Measurements from ENCODE around the gene SPATS2.

Gene SPATS2

DNA sequence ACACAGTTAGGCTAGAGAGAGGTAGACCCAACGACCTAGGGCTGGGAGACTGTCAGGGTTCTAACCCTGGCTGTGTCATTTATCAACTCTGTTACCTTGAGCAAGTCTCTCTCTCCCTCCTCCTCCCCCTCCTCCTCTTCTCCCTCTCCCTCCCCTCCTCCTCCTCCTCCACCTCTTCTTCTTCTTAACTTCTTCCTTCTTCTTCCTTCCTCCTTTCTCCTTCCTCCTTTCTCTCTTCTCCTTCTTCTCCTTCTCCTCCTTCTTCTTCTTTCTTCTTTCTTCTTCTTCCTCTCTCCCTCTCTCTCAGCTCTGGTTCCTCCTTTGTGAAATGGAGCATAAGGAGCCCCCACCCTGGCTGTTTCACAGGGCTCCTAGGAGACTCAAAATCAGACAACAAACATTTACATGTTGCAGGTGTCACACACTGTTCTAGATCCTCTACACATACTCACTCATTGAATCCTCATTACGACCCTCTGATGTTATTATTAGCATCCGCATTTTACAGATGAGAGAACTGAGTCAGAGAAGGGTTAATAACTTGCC is 169.3 kb downstream of the SPATS2 start:
- Mint-ChIP-seq H3K27me3 (peaks cover 0 to 9% of the 10 kb centered on the region in 2 donors), H3K36me3 (ENCODE audit: insufficient read depth) (no peaks in the 10 kb centered on the region), H3K27ac (no peak overlapping the region), H3K9me3 (no peaks in the 10 kb centered on the region), H3K4me3 (peak overlapping the region in 1 of 2 donors; percentile 82), H3K4me1 (ENCODE audit: low read depth in 2 of 2) (peaks cover 11 to 18% of the 10 kb centered on the region in 2 donors)
- no peak for DNase-seq
- ATAC-seq (replicated peaks): no peak

- DNase-seq (no peak), ATAC-seq (replicated peaks) (no peak)
- peaks cover 12 to 18% of the 10 kb centered on the region in 2 donors for H3K4me1 Mint-ChIP-seq (ENCODE audit: low read depth in 2 of 2)
- peaks cover 0 to 9% of the 10 kb centered on the region in 2 donors for H3K27me3 Mint-ChIP-seq
- peak overlapping the region; percentile 82 to 83 for H3K4me3 Mint-ChIP-seq
- H3K9me3 Mint-ChIP-seq: no peaks in the 10 kb centered on the region
- no peak overlapping the region for H3K27ac Mint-ChIP-seq
- H3K36me3 Mint-ChIP-seq (ENCODE audit: insufficient read depth): no peaks in the 10 kb centered on the region
These were observed 170.0 kb downstream of the SPATS2 start for GRCh38 chr12:49537231-49537751.

GRCh38 chr12:49537752-49538509 is 170.7 kb downstream of the SPATS2 start:
- DNase-seq (no peak), ATAC-seq (replicated peaks) (peak; percentile 16)
- H3K36me3 Mint-ChIP-seq (ENCODE audit: insufficient read depth): no peaks in the 10 kb centered on the region
- H3K27me3 Mint-ChIP-seq: peaks cover 0 to 9% of the 10 kb centered on the region in 2 donors
- no peaks in the 10 kb centered on the region for H3K9me3 Mint-ChIP-seq
- peaks cover 12 to 18% of the 10 kb centered on the region in 2 donors for H3K4me1 Mint-ChIP-seq (ENCODE audit: low read depth in 2 of 2)
- peak overlapping the region; percentile 82 to 83 for H3K4me3 Mint-ChIP-seq
- H3K27ac Mint-ChIP-seq: no peak overlapping the region

GRCh38 chr12:49538510-49539403 is 171.5 kb downstream of the SPATS2 start, which contains the start of gene KCNH3:
Gene KCNH3, plus strand, starts transcription at chr12:49539030. Its CDS starts 387 bp downstream, at chr12:49539417.
- no peaks in the 10 kb centered on the region for H3K36me3 Mint-ChIP-seq (ENCODE audit: insufficient read depth)
- peaks cover 0 to 9% of the 10 kb centered on the region in 2 donors for H3K27me3 Mint-ChIP-seq
- H3K4me3 Mint-ChIP-seq: peak within 1 kb of the TSS; percentile 82 to 83
- H3K27ac Mint-ChIP-seq: peak within 1 kb of the TSS; percentile 65 to 70
- peak; percentile 91 for ATAC-seq (replicated peaks)
- no peaks in the 10 kb centered on the region for H3K9me3 Mint-ChIP-seq
- H3K4me1 Mint-ChIP-seq (ENCODE audit: low read depth in 2 of 2): peaks cover 12 to 18% of the 10 kb centered on the region in 2 donors
- peak; percentile 81 to 84 (median 82) for DNase-seq

DNA sequence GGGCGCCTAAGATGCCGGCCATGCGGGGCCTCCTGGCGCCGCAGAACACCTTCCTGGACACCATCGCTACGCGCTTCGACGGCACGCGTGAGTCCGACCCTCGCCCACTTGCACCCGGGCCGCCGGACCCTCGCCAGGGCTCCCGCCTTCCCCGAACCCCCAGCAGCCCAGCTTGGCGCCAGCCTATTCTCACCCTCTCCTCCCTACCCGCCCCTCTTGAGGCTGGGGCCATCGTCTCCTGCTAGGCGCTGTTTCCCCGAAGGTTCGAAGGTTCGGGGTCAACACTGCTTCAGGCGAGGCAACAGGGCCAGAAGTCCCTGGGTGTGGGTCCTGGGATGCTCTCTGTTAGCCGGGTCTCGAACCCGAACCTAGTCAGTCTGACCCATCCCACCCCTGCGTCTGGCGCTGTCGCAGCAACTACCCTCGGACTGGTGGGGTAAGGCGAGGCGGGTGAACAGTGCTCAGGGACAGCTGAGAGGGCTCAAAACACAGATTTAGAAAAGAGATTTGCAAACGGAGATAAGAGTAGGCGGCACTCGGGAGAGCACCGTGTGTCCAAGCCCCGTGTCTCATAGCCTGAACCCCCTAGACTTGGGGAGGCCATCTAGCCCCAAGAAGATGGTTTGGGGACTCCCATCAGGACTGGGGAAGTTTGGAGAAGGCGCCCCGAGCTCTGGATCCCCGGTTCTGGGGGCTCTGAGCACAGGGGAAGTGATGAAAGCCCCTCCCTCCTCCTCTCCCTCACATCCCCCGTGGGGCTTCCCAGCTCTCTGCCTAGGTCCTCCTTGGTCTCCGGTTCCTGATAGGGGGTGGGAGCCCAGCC is 172.4 kb downstream of the SPATS2 start:
- no peak for ATAC-seq (replicated peaks)
- H3K27me3 Mint-ChIP-seq: peaks cover 0 to 9% of the 10 kb centered on the region in 2 donors

GRCh38 chr12:49540229-49541139 is 173.2 kb downstream of the SPATS2 start:
- H3K27ac Mint-ChIP-seq: peak overlapping the region; percentile 65 to 70

More for the DNA sequence above, 172.4 kb downstream of the SPATS2 start:
- peak overlapping the region; percentile 65 to 70 for H3K27ac Mint-ChIP-seq
- H3K9me3 Mint-ChIP-seq: no peaks in the 10 kb centered on the region
- no peaks in the 10 kb centered on the region for H3K36me3 Mint-ChIP-seq (ENCODE audit: insufficient read depth)
- peak overlapping the region; percentile 68 to 73 for H3K4me3 Mint-ChIP-seq
- H3K4me1 Mint-ChIP-seq (ENCODE audit: low read depth in 2 of 2): peaks cover 12 to 18% of the 10 kb centered on the region in 2 donors
- DNase-seq: no peak

DNA sequence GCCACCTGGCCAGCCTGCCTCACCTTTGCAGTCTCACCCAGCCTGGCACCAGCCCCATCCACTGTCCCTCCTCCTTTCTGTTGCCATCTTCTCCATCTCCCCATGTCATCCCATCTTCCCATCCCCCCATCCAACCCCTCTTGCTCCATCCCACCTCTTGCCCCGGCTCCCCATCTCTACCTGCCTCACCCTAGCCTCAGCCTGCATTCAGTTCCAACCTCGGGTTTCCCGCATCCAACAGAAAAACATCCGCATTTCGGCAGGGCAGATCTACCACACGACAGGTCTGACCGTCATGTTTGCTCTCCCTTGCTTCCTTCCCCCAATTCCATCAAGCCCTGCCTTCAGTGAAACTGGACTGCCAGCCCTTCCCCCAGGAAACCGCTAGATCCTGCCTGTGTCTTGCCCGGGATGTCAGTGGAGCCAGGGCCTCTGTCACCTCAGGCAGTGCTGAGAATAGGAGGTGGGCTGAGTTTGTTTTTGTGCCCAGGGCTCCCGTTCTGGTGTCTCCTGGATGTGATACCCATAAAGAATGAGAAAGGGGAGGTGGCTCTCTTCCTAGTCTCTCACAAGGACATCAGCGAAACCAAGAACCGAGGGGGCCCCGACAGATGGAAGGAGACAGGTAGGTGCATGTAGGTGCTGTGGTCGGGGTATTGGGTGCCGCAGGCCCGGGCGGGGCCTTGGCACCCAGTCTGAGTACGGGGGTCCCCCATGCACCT is 174.0 kb downstream of the SPATS2 start:
- ATAC-seq (replicated peaks): no peak
- no peak for DNase-seq
- peaks cover 0 to 26% of the 10 kb centered on the region in 2 donors for H3K27me3 Mint-ChIP-seq
- H3K4me1 Mint-ChIP-seq (ENCODE audit: low read depth in 2 of 2): peaks cover 12 to 22% of the 10 kb centered on the region in 2 donors
- no peaks in the 10 kb centered on the region for H3K9me3 Mint-ChIP-seq
- H3K36me3 Mint-ChIP-seq (ENCODE audit: insufficient read depth): no peaks in the 10 kb centered on the region
- no peak overlapping the region for H3K4me3 Mint-ChIP-seq
- peak overlapping the region in 1 of 2 donors; percentile 44 for H3K27ac Mint-ChIP-seq

More at GRCh38 chr12:49540229-49541139, 173.2 kb downstream of the SPATS2 start:
- Mint-ChIP-seq H3K36me3 (ENCODE audit: insufficient read depth) (no peaks in the 10 kb centered on the region), H3K4me1 (ENCODE audit: low read depth in 2 of 2) (peaks cover 12 to 22% of the 10 kb centered on the region in 2 donors), H3K27me3 (peaks cover 0 to 18% of the 10 kb centered on the region in 2 donors), H3K4me3 (peak overlapping the region; percentile 68 to 73), H3K9me3 (no peaks in the 10 kb centered on the region)
- DNase-seq (no peak), ATAC-seq (replicated peaks) (no peak)

DNA sequence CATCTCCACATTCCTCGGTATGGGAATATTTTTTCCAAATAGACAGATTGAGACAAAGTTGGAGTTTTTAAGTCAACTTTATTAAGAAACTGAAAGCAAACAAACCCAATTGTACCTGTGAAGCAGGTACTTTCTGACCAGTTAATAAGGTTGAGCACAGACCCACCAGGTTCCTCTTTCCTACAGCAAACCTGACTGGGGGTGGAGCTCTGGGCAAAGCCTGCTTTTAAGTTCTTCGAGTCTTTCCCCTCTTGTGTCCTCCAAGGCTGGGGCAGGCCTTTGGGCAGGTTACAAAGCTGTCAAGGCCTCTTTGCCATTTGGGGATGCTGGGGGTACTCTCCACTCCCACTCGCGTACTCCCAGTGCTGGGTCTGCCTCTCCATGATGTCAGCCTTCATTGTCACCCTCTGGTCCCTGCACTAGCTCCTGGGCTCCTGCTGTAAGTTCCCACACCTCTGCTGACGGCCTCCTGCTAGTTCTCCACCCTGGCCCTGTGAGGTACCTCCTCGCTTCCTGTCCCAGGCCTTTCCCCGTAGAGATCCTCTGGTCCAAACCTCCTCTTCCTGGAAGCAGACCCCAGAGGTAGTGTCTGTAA is 174.7 kb downstream of the SPATS2 start:
- DNase-seq: no peak
- Mint-ChIP-seq H3K4me3 (peak overlapping the region; percentile 20 to 29), H3K27ac (no peak overlapping the region), H3K36me3 (ENCODE audit: insufficient read depth) (no peaks in the 10 kb centered on the region), H3K27me3 (peaks cover 1 to 33% of the 10 kb centered on the region in 2 donors), H3K9me3 (no peaks in the 10 kb centered on the region), H3K4me1 (ENCODE audit: low read depth in 2 of 2) (peaks cover 12 to 22% of the 10 kb centered on the region in 2 donors)
- no peak for ATAC-seq (replicated peaks)

- H3K9me3 Mint-ChIP-seq: no peaks in the 10 kb centered on the region
- peaks cover 8 to 39% of the 10 kb centered on the region in 2 donors for H3K27me3 Mint-ChIP-seq
- H3K4me3 Mint-ChIP-seq: peak overlapping the region; percentile 20 to 29
- ATAC-seq (replicated peaks): no peak
- H3K27ac Mint-ChIP-seq: no peak overlapping the region
- DNase-seq: no peak
- no peaks in the 10 kb centered on the region for H3K36me3 Mint-ChIP-seq (ENCODE audit: insufficient read depth)
- peaks cover 12 to 18% of the 10 kb centered on the region in 2 donors for H3K4me1 Mint-ChIP-seq (ENCODE audit: low read depth in 2 of 2)
These were observed 175.4 kb downstream of the SPATS2 start for GRCh38 chr12:49542592-49543160.

DNA sequence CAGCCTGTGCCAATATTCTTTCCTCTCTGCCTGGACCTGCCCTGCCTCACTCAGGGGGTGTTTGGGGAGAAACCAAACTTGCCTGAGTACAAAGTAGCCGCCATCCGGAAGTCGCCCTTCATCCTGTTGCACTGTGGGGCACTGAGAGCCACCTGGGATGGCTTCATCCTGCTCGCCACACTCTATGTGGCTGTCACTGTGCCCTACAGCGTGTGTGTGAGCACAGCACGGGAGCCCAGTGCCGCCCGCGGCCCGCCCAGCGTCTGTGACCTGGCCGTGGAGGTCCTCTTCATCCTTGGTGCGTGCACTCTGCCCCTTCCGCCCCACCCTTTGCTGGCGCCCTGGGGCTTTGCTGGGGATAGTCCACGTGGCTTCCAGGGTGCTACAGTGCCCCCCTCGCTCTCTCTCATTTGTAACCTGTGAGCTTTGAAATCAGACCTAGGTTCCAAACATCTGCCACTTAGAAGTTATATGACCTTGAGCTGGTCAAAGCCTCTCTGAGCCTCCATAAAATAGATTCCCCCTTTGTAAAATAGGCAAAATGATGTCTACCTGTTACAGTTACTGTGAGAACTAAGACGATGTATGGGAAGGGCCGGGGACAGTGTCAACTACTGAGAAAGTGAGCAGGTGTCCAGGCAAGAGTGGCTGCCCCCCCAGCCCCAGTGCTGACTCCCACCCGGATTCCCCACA is 176.1 kb downstream of the SPATS2 start:
- Mint-ChIP-seq H3K4me3 (no peak overlapping the region), H3K9me3 (no peaks in the 10 kb centered on the region), H3K27ac (no peak overlapping the region), H3K27me3 (peaks cover 15 to 46% of the 10 kb centered on the region in 2 donors), H3K4me1 (ENCODE audit: low read depth in 2 of 2) (peaks cover 12 to 17% of the 10 kb centered on the region in 2 donors), H3K36me3 (ENCODE audit: insufficient read depth) (no peaks in the 10 kb centered on the region)
- ATAC-seq (replicated peaks) (no peak), DNase-seq (no peak)
